MM.1S (cell line): ENCODE measurements around the gene ANKMY1.

Source experiments
- DNase-seq: peaks from one replicate; pipeline ENCODE4 v3.0.0-alpha.2; 2015
- H2AFZ ChIP-seq: fragments of 300-600 bp; sonication (generic); 2 replicates; pipeline ENCODE4 v1.6.0; 2016; ENCODE audit warnings: antibody characterized with exemption, low read length
- H3F3A ChIP-seq: fragments of 300-600 bp; sonication (generic); 2 replicates; pipeline ENCODE4 v1.6.1; 2016; ENCODE audit warnings: mild to moderate bottlenecking, antibody characterized with exemption, low read length, moderate library complexity, mixed read lengths; ENCODE audit not compliant: insufficient read depth
- H3K27ac ChIP-seq: fragments of 300-600 bp; sonication (generic); 2 replicates; pipeline ENCODE4 v1.5.1; 2016; ENCODE audit warnings: mild to moderate bottlenecking, low read length
- H3K27me3 ChIP-seq: fragments of 300-600 bp; sonication (generic); replicated peaks from 2 replicates; pipeline ENCODE4 v1.6.0; 2016; ENCODE audit warnings: low read length; ENCODE audit not compliant: insufficient read depth
- H3K36me3 ChIP-seq: fragments of 300-600 bp; sonication (generic); replicated peaks from 2 replicates; pipeline ENCODE4 v1.6.1; 2016; ENCODE audit warnings: mild to moderate bottlenecking, low read length, mixed read lengths; ENCODE audit not compliant: insufficient read depth
- H3K4me1 ChIP-seq: fragments of 300-600 bp; sonication (generic); 2 replicates; pipeline ENCODE4 v1.6.1; 2016; ENCODE audit warnings: low read length, mixed read lengths
- H3K4me2 ChIP-seq: fragments of 300-600 bp; sonication (generic); 2 replicates; pipeline ENCODE4 v1.6.0; 2016; ENCODE audit warnings: low read depth, low read length
- H3K4me3 ChIP-seq: fragments of 300-600 bp; sonication (generic); 2 replicates; pipeline ENCODE4 v1.5.1; 2016; ENCODE audit warnings: low read length, mixed read lengths
- H3K79me2 ChIP-seq: fragments of 300-600 bp; sonication (generic); 2 replicates; pipeline ENCODE4 v1.6.1; 2016; ENCODE audit warnings: mixed run types, low read length, mixed read lengths
- H3K9ac ChIP-seq: fragments of 300-600 bp; sonication (generic); 2 replicates; pipeline ENCODE4 v1.6.1; 2016; ENCODE audit warnings: low read length, mixed read lengths
- H3K9me2 ChIP-seq: fragments of 300-600 bp; sonication (generic); replicated peaks from 2 replicates; pipeline ENCODE4 v1.6.1; 2016; ENCODE audit warnings: mild to moderate bottlenecking, low read length, mixed read lengths; ENCODE audit not compliant: insufficient read depth
- H3K9me3 ChIP-seq: fragments of 300-600 bp; sonication (generic); replicated peaks from 2 replicates; pipeline ENCODE4 v1.6.1; 2016; ENCODE audit warnings: mild to moderate bottlenecking, low read length, mixed read lengths; ENCODE audit not compliant: insufficient read depth
- H4K20me1 ChIP-seq: fragments of 300-600 bp; sonication (generic); 2 replicates; pipeline ENCODE4 v1.6.1; 2016; ENCODE audit warnings: mild to moderate bottlenecking, low read length, moderate library complexity, mixed read lengths; ENCODE audit not compliant: insufficient read depth
- CTCF ChIP-seq: fragments of 300-600 bp; sonication (generic); IDR thresholded peaks from 2 replicates; pipeline ENCODE4 v1.5.1; 2016; ENCODE audit warnings: antibody characterized with exemption, low read length, mixed read lengths
- EZH2 ChIP-seq: fragments of 300-600 bp; sonication (generic); optimal IDR thresholded peaks from 2 replicates; pipeline ENCODE3; 2017; ENCODE audit warnings: low read depth, mild to moderate bottlenecking, antibody characterized with exemption, low read length, mixed read lengths
- EZH2phosphoT487 ChIP-seq: fragments of 300-600 bp; sonication (generic); IDR thresholded peaks from 2 replicates; pipeline ENCODE4 v1.6.1; 2018; ENCODE audit warnings: antibody characterized with exemption, low read length

The ANKMY1 gene

GRCh38 chr2:240520130-240520973 lies 37.4 kb downstream of the ANKMY1 start:
- Histone ChIP-seq H3K4me1 (no peaks in the 10 kb centered on the region), H3K4me3 (no peak overlapping the region), H3K9me3 (no peaks in the 10 kb centered on the region), H3K9ac (no peak overlapping the region), H3K9me2 (no peaks in the 10 kb centered on the region), H3F3A (no peaks in the 10 kb centered on the region), H3K79me2 (no peaks in the 10 kb centered on the region), H3K27me3 (no peaks in the 10 kb centered on the region), H4K20me1 (no peaks in the 10 kb centered on the region), H3K36me3 (peaks cover 3% of the 10 kb centered on the region; the same call in 1 of the 2 replicates), H2AFZ (no peak overlapping the region), H3K4me2 (no peak overlapping the region), H3K27ac (no peak overlapping the region)
- TF ChIP-seq EZH2phosphoT487 = no peak
- no peak for TF ChIP-seq EZH2
- no peak for TF ChIP-seq CTCF
- no peak for DNase-seq

GRCh38 chr2:240519396-240520129 lies 38.2 kb downstream of the ANKMY1 start:
- TF ChIP-seq EZH2 (no peak), EZH2phosphoT487 (no peak), CTCF (no peak)
- no peak overlapping the region for H3K4me3 ChIP-seq
- 0 out of 2 replicates have a peak, but pooled peaks cover under 1% of the 10 kb centered on the region for H3F3A ChIP-seq
- H3K36me3 ChIP-seq = peaks cover 3% of the 10 kb centered on the region; the same call in 1 of the 2 replicates
- no peaks in the 10 kb centered on the region for H3K79me2 ChIP-seq
- H3K9me3 ChIP-seq = no peaks in the 10 kb centered on the region
- H3K4me2 ChIP-seq = no peak overlapping the region
- H3K27me3 ChIP-seq = no peaks in the 10 kb centered on the region
- H4K20me1 ChIP-seq = no peaks in the 10 kb centered on the region
- no peaks in the 10 kb centered on the region for H3K4me1 ChIP-seq
- H3K27ac ChIP-seq = no peak overlapping the region
- no peak overlapping the region for H3K9ac ChIP-seq
- no peaks in the 10 kb centered on the region for H3K9me2 ChIP-seq
- DNase-seq = no peak
- H2AFZ ChIP-seq = no peak overlapping the region

- peaks cover 3% of the 10 kb centered on the region; the same call in 1 of the 2 replicates for H3K36me3 ChIP-seq
- no peaks in the 10 kb centered on the region for H3K9me3 ChIP-seq
- no peaks in the 10 kb centered on the region for H4K20me1 ChIP-seq
- no peak overlapping the region for H3K4me3 ChIP-seq
- no peak overlapping the region for H3K4me2 ChIP-seq
- no peaks in the 10 kb centered on the region for H3K9me2 ChIP-seq
- H3K4me1 ChIP-seq = 0 out of 2 replicates have a peak, but pooled peaks cover 4% of the 10 kb centered on the region
- no peak overlapping the region for H2AFZ ChIP-seq
- no peak for TF ChIP-seq CTCF
- TF ChIP-seq EZH2 = no peak
- no peak for TF ChIP-seq EZH2phosphoT487
- H3K27me3 ChIP-seq = no peaks in the 10 kb centered on the region
- peaks cover 6% of the 10 kb centered on the region; the same call in 1 of the 2 replicates for H3F3A ChIP-seq
- DNase-seq = no peak
- H3K27ac ChIP-seq = no peak overlapping the region
- no peaks in the 10 kb centered on the region for H3K79me2 ChIP-seq
- no peak overlapping the region for H3K9ac ChIP-seq
Measured at GRCh38 chr2:240518981-240519380, 38.8 kb downstream of the ANKMY1 start.
